T-helper 1 cell (primary cell): ENCODE data around the gene PUSL1.

Source experiments
- DNase-seq, 5 donors: peaks; one replicate each; pipeline ENCODE4 v3.0.0-alpha.2; 2012 to 2020

PUSL1 gene

DNA sequence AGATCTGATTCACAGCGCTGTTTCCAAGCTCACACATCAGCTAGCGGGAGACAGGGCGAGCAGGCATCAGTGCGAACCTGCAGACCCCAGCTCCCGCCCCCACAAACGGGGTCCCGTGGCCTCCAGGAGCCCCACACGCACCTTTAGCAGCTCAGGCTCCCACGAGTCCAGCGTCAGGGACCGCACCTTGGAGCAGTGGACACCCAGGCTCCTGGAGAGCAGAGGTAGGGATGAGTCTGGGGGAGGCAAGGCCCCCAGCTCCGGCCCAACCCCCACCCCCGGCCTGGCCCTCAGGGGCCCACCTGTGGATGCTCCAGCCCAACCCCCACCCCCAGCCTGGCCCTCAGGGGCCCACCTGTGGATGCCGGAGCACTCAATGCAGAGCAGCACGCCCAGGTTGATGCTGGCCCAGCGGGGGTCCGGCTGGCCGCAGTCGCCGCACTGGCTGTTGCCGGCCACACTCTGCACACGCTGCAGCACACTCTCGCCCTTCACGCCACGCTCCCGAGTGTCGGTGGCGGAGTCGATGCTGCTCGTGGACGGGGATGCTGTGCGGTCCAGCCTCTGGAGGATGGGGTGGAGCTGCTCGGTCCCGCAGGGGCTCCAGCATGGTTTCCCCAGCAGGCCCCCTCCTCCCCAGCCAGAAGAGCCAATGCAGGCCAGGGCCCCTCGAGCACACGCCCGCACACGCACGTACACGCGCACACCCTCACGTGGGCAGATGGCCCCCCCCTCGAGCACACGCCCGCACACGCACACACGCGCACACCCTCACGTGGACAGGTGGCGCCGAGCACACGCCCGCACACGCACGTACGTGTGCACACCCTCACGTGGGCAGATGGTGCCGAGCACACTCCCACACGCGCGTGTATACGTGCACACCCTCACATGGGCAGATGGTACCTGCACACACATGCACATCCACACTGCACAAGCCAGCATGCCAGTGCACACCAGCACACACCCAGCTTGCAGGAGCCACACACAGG is 12.0 kb upstream of the PUSL1 start:
- no peak for DNase-seq

DNA sequence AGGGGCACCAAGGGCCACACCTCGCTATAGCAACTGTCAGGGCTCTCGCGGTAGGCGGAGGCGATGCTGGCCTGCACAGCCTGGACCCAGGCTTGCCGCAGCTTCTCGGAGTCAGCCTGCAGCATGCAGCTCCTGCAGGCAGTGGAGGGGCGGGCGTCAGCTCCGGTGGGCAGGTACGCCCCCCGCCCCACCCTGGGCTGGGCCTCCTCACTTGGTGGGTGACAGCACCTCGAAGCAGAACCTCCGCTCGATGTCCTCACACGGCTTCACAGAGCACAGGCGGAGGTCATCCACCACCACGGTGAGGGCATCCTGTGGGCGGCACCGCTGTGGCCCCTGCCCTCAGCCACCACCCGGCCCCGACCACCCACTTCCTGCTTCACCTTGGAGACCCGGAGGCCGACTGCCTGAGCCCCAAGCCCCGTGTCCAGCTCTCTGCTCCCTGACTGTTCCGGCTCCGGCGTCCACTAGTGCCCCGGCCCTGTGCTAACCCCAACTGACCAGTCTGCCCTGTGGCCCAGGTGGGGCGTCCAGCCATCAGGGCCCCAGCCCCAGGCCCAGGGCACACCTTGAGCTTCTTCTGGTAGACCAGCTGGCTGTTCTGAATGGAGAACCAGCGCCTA is 10.5 kb upstream of the PUSL1 start:
- DNase-seq = no peak

DNA sequence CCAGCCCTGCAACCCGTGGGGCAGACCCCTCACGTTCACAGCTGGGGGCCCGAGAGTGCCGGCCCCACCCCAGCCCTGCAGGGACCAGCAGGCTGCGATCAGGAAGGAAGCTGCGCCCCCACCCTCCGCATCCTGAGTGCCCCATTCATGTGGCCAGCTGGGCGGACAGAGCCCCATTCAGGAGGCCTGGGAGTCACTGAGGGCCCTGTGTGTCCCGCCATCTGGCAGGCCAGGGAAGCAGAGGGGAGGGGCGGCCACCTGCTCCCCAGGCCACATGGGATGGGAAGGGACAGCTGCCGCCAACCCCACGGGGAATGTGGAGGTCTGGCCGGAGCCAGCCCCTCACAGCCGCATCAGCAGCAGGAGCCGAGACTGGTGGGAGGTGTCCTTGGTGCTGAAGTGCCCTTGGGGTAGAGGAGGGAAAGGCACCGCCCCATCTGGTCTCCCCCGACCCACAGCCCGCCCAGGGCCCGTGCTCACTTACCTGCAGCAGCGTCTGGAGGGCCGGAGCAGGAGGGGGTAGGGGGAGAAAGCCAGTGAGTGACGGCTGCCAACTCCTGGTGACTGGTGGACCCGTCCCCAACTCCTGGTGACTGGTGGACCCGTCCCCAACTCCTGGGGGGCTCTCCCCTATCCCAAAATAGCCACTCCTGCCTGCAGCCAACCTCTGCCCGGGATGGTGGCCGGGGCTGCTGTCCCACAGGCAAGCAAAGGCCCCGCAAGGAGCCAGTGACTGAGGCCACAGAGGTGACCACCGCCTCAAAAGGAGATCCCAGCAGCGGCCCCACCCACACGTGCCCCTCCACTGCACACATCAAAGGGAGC is 9.3 kb upstream of the PUSL1 start:
- DNase-seq = peak in 1 of 5 donors; percentile 0

DNA sequence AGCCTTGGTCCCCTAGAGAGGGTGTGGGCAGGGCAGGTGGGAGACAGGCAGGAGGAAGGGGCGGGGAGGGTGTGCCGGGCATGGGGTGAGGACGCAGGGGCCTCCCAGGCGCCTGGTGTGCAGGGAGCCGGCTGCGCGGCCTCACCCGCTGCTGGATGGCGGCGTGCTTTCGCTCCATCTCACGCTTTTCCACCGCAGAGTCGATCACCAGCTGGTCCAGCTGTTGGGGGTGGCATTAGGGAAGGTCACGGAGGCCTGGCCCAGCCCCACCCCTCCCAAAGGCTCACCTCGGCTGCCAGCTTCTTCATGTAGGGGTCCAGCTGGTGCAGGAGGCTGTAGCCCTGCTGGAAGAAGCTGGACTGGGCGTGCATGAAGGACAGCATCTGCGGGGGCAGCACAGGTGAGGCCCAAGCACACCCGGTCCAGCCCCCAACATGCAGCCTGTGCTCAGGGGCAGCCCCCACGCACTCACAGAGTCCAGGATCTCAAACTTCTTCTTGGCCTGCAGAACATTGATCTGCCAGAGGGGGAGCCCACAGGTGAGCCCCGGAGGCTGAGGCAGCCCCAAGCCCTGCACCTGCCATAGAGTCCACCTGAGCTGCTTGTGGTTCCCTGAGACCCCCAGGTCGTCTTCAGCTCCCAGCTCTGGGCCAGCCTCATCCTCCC is 8.6 kb upstream of the PUSL1 start:
- DNase-seq = no peak

DNA sequence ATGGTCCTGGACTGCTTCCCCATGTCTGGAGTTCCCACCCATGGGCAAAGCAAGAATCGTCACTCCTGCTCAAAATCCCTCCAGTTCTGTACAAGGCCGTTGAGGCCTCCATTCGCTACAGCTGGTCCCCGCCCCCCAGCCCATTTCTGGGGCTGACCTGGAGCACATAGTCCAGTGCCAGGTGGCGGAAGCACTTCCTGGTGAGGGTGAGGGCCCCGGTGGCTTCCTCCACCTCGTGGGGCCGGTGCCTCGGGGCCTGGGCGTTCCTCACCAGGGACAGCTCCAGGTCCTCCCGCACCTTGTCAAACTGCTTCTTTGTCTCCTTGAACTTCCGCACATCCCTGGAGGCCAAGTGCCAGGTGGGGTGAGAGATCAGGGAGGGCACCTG is 8.1 kb upstream of the PUSL1 start:
- DNase-seq = no peak

DNA sequence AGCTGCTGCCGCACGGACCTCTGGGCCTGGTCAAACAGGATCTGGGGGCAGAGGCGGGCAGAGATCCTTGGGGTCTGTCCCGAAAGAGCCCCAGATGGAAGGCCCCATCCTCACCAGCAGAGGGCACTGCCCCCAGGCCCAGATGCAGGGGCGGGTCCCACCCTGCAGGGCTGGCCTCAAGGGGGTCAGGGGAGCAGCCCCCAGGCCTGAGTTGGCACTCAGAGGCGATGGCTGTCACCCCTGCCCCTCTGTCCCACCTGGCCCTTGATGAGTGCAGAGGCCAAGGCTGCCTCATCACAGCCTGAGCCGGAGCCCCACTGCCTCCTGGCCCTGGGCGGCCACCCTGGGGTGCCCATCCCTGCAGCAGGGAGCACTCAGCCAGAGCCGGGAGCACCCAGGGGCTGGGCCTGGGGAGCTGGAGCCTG is 6.4 kb upstream of the PUSL1 start:
- DNase-seq = no peak

DNA sequence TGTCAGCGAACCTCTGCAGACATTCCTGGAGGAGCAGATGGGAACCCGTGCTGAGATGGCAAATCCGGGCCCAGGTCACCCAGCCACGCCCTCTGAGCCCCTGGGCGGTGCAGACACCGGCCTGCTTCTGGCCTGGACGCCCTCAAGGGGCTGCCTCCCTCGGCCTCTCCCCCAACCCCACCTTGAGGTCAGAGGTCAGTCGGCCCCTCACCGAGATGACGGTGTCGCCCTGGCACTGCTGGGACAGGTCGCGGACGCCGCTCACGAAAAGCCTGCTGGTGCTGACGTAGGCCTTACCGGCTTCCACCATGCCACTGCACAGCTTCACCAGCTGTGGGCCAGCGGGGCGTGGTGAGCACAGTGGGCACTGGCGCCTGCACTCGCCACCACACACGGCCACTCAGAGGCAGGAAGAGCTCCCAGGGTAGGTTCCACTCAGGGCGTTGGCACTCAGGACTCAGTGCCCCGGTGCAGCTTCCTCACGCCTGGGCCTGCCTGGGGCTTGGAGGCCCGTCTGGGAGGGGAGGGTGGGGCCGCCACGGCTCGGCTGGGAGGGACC is 5.4 kb upstream of the PUSL1 start:
- DNase-seq = no peak

DNA sequence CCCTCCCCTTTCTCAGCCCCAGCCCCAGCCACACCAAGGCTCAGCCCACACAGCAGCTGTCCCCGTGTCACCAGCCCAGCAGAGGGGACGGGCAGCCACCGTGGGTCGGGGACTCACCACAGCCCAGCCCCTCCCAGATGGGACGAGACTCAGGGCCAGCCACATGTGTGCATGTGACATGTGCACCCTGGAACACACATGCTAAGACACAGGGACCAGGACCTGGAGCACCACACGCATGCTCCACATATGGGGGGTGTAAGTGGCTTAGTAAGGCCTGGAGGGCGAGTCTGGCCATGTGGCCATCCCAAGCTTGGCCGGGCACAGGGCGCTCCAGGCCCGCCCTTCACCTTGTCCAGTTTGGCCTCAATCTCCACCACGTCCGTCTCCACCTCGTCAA is 4.7 kb upstream of the PUSL1 start:
- DNase-seq = no peak

DNA sequence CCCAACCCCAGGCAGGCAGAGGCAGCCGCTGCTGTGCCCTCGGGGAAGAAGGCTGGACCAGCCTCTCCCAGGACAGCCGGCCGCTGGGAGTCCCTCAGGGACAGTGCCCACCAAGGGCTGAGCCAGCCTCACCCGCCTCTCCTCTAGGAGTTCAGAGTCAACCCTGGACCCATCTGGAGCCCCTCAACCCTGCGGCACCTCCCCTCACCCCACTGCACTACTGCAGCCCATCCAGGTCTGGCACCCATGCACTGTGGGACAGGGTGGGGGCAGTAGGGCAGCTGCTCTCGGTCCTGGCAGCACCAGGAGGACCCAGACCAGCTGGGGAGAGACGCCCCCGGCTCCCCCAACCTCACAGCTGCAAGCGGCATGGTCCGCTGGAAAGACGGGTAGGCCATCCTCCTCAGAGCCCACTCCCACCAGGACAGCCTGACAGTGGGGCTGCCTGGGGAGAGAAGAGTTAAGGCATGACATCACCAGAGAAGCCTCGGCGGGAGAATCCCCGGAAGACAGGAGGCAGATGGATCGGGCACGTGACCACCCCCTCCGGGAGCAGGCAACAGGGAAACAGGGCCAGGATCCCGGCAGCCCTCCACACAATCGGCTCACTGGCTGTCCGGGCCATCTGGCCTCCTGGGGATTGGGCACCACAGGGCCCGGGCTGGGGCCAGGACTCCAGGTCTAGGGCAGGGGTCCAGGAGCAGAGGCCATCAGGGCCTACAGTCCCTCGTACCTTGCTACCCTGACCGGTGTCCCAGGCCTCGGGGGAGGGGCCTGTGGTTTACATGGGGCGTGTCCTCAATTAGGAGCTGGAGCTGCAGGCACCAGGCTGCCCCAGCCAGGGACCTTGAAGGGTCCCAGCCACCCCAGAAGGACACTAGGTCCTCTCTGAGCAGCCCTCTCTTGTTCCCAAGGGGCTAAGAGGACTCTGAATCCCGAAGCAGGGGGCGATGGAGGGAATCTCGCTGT is 3.8 kb upstream of the PUSL1 start:
- no peak for DNase-seq

DNA sequence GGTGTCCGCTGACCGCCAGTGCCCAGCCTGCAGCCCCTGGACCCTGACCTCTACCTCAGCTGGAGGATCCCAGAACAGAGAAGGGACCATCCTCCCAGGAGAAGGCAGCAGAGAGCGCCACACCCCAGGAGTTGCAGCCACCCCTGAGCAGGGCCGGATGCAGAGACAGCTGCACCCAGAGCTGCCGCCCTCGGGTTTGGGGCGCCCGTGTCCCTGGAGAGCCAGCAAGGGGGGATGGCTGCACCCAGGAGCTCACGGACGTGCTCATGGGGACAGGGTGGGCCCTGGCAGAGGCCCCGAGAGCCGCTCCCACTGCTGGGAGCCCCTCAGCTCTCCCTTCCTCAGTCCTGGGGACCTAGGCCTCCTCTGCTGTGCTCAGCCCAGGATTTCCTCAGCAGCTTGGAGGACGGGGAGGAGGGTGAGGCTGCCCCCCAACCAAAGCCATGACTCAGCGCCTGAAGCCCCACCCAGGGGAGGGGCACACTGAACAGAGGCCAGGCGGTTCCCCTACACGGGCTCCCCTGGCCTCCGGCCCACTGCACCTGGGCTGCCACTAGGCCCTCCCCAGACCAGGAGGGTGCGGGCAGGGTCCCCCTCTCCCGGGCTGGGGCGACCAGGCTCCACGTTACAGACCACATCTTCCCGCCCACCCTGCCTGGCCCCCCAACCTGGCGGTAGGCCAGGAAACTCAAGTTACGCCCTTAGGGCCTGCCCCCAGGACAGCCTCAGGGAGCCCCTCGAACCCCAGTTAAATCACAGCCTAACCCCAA is 2.9 kb upstream of the PUSL1 start:
- DNase-seq = peak in 4 of 5 donors; percentile 39 to 79 (median 46)

DNA sequence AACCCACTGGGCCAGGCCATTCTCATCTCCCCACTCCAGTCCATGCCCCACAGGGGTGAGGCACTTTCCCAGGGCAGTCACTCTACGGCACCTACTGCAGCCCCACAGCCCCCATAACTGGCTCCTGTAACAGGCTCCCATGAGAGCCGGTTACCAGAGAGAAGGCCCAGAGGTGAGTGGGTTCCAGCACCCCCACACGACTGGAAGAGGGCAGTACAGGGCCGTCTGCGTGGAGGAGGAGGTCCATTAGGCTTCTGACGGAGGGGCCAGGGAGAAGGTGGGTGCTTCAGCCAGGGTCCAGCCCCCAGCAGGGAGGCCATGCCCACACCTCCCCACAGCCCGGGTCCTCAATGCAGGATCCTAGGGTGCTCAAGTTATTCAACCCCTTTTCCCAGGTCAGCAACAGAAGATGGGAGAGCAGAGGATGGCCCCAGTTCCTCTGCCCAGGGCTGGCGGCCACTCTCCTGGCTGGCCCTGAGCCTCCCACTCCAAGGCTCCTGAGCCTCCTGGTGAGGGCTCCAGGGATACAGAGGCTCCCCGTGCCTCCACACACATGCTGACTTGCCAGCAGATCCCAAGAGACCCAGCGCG is 2.2 kb upstream of the PUSL1 start:
- peak in 1 of 5 donors; percentile 23 for DNase-seq

DNA sequence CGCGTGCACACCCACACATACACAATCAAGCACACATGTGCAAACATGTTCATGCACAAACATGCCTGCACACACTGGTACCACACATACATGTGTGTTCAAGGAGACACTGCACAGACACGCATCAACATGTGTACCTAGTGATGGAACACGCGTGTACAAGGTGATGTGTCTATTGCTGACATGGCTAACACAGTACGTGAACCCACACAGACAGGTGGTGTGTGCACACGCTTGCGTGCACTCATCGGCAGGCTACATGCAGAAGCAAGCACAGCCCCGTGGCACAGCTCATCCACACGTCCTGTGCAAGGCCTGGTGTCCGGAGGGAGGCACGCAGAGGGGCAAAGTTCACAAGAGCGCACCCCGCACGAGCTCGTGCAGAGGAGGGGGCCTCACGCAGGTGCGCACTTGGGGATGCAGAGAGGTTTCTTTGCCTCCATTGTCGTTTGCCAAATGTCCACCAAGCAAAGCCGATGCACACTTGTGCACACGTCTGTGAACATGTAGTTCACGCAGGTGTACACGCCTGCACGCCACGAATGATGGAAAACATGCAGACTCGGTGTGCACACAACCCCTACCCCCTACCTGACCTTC is 1.6 kb upstream of the PUSL1 start:
- no peak for DNase-seq

DNA sequence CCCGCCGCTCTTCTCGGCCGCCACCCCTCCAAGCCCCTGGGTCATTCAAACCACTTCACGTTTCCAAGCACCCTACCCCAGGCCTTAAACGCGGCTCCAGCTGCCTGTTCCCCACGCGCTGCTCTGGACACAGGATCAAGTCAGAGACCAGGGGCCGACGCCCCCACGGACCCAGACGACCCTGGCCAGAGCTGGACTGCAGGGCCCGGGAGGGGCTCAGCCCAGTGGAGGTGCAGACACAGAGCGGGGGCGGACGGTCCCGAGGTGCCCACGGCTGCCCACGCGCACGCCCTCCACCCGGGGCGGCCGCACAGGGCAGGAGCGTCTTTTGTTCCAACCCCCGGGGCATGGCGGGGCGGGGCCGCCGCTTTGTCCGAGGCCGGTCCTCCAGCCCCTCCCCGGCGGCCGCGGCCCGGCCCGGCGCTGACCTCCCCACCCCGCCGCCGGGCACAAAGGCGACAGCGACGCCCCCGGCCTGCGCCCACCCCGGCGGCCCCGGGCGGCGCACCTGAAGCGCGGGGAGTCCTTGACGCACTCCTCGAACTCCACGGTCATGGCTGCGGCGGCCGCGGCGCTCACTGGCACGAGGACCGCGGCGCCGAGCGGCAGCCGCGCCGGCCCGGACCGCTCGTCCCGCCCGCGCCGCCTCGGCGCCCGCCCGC is 1.0 kb upstream of the PUSL1 start:
- DNase-seq = no peak

DNA sequence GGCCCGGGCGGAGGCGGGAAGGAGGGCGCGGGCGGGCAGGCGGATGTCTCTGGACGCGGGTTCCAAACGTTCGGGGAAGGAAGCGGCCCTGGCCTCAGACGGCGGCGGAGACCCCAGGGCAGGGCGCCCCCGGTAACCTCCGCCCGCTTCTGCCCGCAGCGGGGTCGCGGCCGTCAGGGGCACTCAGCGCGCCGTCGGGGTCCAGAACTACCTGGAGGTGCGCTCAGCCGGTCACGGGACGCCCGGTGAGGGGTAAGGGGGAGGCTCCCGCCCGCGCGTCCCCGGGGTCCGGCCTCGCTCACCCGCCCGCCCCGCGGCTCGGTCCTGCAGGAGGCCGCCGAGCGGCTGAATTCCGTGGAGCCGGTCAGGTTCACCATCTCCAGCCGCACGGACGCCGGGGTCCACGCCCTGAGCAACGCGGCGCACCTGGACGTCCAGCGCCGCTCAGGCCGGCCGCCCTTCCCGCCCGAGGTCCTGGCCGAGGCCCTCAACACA is 406 bp downstream of the PUSL1 start:
- no peak for DNase-seq

DNA sequence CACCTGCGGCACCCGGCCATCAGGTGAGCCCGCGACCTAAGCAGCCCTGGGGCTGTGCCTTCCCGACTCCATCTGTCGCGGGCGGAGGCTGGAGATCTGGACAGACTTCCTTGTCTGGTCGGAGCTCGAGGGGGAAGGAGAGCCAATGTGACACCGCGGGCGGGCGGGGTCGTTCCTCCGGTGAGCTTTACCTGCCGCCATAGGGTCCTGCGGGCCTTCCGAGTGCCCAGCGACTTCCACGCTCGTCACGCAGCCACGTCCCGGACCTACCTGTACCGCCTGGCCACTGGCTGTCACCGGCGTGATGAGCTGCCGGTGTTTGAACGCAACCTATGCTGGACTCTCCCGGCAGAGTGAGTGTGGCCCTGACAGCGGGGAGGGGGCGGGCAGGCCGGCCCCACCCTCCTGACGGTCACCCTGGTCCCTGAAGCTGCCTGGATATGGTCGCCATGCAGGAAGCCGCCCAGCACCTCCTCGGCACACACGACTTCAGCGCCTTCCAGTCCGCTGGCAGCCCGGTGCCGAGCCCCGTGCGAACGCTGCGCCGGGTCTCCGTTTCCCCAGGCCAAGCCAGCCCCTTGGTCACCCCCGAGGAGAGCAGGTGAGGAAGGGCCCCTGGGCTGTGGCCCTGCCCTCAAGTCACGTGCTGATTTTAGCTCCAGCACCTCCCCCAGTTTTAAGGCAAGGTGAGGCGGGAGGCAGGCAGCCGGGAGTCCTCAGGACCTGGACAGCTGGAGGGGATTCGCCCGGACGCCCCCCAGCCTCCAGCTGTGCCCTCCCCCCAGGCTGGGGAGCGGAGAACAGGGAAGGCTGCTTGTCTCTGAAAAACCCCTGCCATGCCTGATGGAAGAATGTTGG is 1.1 kb downstream of the PUSL1 start:
- no peak for DNase-seq

DNA sequence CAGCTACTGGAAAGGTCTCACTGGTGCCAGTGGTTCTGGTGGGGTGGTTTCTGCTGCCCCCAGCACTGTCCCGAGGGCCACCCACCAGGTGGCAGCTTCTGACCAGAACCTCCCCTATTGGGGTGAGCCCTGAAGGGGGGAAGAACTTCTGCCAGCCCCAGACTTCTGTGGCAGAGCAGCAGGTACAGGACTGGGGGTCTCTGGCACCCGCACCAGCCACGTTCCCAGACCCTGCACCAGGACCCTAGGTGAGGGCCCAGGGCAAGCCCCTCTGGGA is 1.6 kb downstream of the PUSL1 start:
- no peak for DNase-seq

DNA sequence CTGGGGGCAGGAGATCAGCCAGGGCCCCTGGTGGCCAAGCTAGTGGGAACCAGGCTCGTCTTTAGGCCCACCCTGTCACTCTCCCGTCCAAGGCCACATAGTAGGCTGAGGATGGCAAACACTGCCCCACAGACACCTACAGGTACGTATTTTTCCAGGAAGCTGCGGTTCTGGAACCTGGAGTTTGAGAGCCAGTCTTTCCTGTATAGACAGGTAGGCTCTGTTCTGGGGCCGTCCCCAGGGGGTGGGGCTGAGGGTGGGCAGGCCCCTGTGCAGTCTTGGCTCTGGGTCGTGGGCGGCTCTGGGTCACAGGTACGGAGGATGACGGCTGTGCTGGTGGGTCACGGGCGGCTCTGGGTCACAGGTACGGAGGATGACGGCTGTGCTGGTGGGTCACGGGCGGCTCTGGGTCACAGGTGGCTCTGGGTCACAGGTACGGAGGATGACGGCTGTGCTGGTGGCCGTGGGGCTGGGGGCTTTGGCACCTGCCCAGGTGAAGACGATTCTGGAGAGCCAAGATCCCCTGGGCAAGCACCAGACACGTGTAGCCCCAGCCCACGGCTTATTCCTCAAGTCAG is 2.2 kb downstream of the PUSL1 start:
- DNase-seq = no peak
